Ishikawa (cell line): Measurements from ENCODE around the gene MXI1.

ENCODE experiments used
- REST ChIP-seq: IDR thresholded peaks from 2 replicates; pipeline ENCODE4 v1.6.1; 2012; ENCODE audit warnings: low read depth, mild to moderate bottlenecking
- TEAD4 ChIP-seq: IDR thresholded peaks from 2 replicates; pipeline ENCODE4 v1.6.1; 2012

DNA sequence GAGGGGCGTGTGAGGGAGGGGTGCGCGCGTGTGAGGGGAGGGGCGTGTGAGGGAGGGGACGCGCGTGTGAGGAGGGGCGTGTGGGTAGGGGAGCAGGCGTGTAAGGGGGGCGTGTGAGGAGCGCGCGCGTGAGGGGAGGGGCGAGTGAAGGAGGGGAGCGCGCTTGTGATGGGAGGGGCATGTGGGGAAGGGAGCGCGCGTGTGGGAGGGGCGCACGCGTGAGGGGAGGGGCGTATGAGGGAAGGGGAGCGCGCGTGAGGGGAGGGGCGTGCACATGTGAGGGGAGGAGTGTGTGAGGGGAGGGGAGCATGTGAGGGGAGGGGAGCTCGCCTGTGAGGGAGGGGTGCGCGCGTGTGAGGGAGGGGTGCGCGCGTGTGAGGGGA, 19.1 kb downstream of the MXI1 start:
- TF ChIP-seq REST (no peak), TEAD4 (no peak)
